MM.1S (cell line): ENCODE data around the gene HABP4.

Source experiments
- DNase-seq: peaks from one replicate; pipeline ENCODE4 v3.0.0-alpha.2; 2015
- H2AFZ ChIP-seq: fragments of 300-600 bp; sonication (generic); 2 replicates; pipeline ENCODE4 v1.6.0; 2016; ENCODE audit warnings: antibody characterized with exemption, low read length
- H3F3A ChIP-seq: fragments of 300-600 bp; sonication (generic); 2 replicates; pipeline ENCODE4 v1.6.1; 2016; ENCODE audit warnings: mild to moderate bottlenecking, antibody characterized with exemption, low read length, moderate library complexity, mixed read lengths; ENCODE audit not compliant: insufficient read depth
- H3K27ac ChIP-seq: fragments of 300-600 bp; sonication (generic); 2 replicates; pipeline ENCODE4 v1.5.1; 2016; ENCODE audit warnings: mild to moderate bottlenecking, low read length
- H3K27me3 ChIP-seq: fragments of 300-600 bp; sonication (generic); replicated peaks from 2 replicates; pipeline ENCODE4 v1.6.0; 2016; ENCODE audit warnings: low read length; ENCODE audit not compliant: insufficient read depth
- H3K36me3 ChIP-seq: fragments of 300-600 bp; sonication (generic); replicated peaks from 2 replicates; pipeline ENCODE4 v1.6.1; 2016; ENCODE audit warnings: mild to moderate bottlenecking, low read length, mixed read lengths; ENCODE audit not compliant: insufficient read depth
- H3K4me1 ChIP-seq: fragments of 300-600 bp; sonication (generic); 2 replicates; pipeline ENCODE4 v1.6.1; 2016; ENCODE audit warnings: low read length, mixed read lengths
- H3K4me2 ChIP-seq: fragments of 300-600 bp; sonication (generic); 2 replicates; pipeline ENCODE4 v1.6.0; 2016; ENCODE audit warnings: low read depth, low read length
- H3K4me3 ChIP-seq: fragments of 300-600 bp; sonication (generic); 2 replicates; pipeline ENCODE4 v1.5.1; 2016; ENCODE audit warnings: low read length, mixed read lengths
- H3K79me2 ChIP-seq: fragments of 300-600 bp; sonication (generic); 2 replicates; pipeline ENCODE4 v1.6.1; 2016; ENCODE audit warnings: mixed run types, low read length, mixed read lengths
- H3K9ac ChIP-seq: fragments of 300-600 bp; sonication (generic); 2 replicates; pipeline ENCODE4 v1.6.1; 2016; ENCODE audit warnings: low read length, mixed read lengths
- H3K9me2 ChIP-seq: fragments of 300-600 bp; sonication (generic); replicated peaks from 2 replicates; pipeline ENCODE4 v1.6.1; 2016; ENCODE audit warnings: mild to moderate bottlenecking, low read length, mixed read lengths; ENCODE audit not compliant: insufficient read depth
- H3K9me3 ChIP-seq: fragments of 300-600 bp; sonication (generic); replicated peaks from 2 replicates; pipeline ENCODE4 v1.6.1; 2016; ENCODE audit warnings: mild to moderate bottlenecking, low read length, mixed read lengths; ENCODE audit not compliant: insufficient read depth
- H4K20me1 ChIP-seq: fragments of 300-600 bp; sonication (generic); 2 replicates; pipeline ENCODE4 v1.6.1; 2016; ENCODE audit warnings: mild to moderate bottlenecking, low read length, moderate library complexity, mixed read lengths; ENCODE audit not compliant: insufficient read depth
- CTCF ChIP-seq: fragments of 300-600 bp; sonication (generic); IDR thresholded peaks from 2 replicates; pipeline ENCODE4 v1.5.1; 2016; ENCODE audit warnings: antibody characterized with exemption, low read length, mixed read lengths
- EZH2 ChIP-seq: fragments of 300-600 bp; sonication (generic); optimal IDR thresholded peaks from 2 replicates; pipeline ENCODE3; 2017; ENCODE audit warnings: low read depth, mild to moderate bottlenecking, antibody characterized with exemption, low read length, mixed read lengths
- EZH2phosphoT487 ChIP-seq: fragments of 300-600 bp; sonication (generic); IDR thresholded peaks from 2 replicates; pipeline ENCODE4 v1.6.1; 2018; ENCODE audit warnings: antibody characterized with exemption, low read length

Gene HABP4

GRCh38 chr9:96514800-96515158 is 64.8 kb downstream of the HABP4 start:
- Histone ChIP-seq H3K4me2 (no peak overlapping the region), H3K4me1 (0 out of 2 replicates have a peak, but pooled peaks cover 3% of the 10 kb centered on the region), H3F3A (0 out of 2 replicates have a peak, but pooled peaks cover 4% of the 10 kb centered on the region), H3K9me2 (no peaks in the 10 kb centered on the region), H3K9ac (no peak overlapping the region), H3K4me3 (no peak overlapping the region), H2AFZ (no peak overlapping the region), H3K79me2 (no peaks in the 10 kb centered on the region), H3K27ac (no peak overlapping the region), H4K20me1 (no peaks in the 10 kb centered on the region), H3K27me3 (no peaks in the 10 kb centered on the region), H3K9me3 (no peaks in the 10 kb centered on the region), H3K36me3 (no peaks in the 10 kb centered on the region)
- no peak for DNase-seq
- TF ChIP-seq EZH2phosphoT487 (no peak), CTCF (no peak), EZH2 (no peak)

- H3K4me2 ChIP-seq, result no peak overlapping the region
- no peaks in the 10 kb centered on the region for H3K27me3 ChIP-seq
- no peaks in the 10 kb centered on the region for H3K9me3 ChIP-seq
- no peaks in the 10 kb centered on the region for H3F3A ChIP-seq
- H2AFZ ChIP-seq, result no peak overlapping the region
- H3K9me2 ChIP-seq, result no peaks in the 10 kb centered on the region
- DNase-seq, result no peak
- no peak overlapping the region for H3K27ac ChIP-seq
- H4K20me1 ChIP-seq, result no peaks in the 10 kb centered on the region
- no peak for TF ChIP-seq EZH2
- no peak for TF ChIP-seq CTCF
- TF ChIP-seq EZH2phosphoT487, result no peak
- no peaks in the 10 kb centered on the region for H3K79me2 ChIP-seq
- H3K36me3 ChIP-seq, result no peaks in the 10 kb centered on the region
- no peaks in the 10 kb centered on the region for H3K4me1 ChIP-seq
- no peak overlapping the region for H3K9ac ChIP-seq
- H3K4me3 ChIP-seq, result no peak overlapping the region
These were observed 65.9 kb downstream of the HABP4 start for GRCh38 chr9:96515621-96516470.

GRCh38 chr9:96519095-96519494 is 69.1 kb downstream of the HABP4 start:
- Histone ChIP-seq H3K27ac (no peak overlapping the region), H3K4me1 (no peaks in the 10 kb centered on the region), H2AFZ (no peak overlapping the region), H3K9me2 (no peaks in the 10 kb centered on the region), H3K79me2 (no peaks in the 10 kb centered on the region), H3K36me3 (no peaks in the 10 kb centered on the region), H3F3A (no peaks in the 10 kb centered on the region), H3K4me2 (no peak overlapping the region), H3K9ac (no peak overlapping the region), H3K27me3 (no peaks in the 10 kb centered on the region), H4K20me1 (no peaks in the 10 kb centered on the region), H3K4me3 (no peak overlapping the region), H3K9me3 (no peaks in the 10 kb centered on the region)
- DNase-seq, result no peak
- no peak for TF ChIP-seq EZH2phosphoT487
- TF ChIP-seq EZH2, result no peak
- no peak for TF ChIP-seq CTCF
